Stimulated activated CD4-positive, alpha-beta T cell treated with anti-CD3 and anti-CD28 coated beads, Interleukin-2, amount 100 ng/mL, for 4 hours (primary cell): Measurements from ENCODE around the gene CEBPA.

Experiments
- DNase-seq: peaks from one replicate; pipeline ENCODE4 v3.0.0-alpha.2; 2020; ENCODE audit warnings: low read depth

Gene CEBPA

DNA sequence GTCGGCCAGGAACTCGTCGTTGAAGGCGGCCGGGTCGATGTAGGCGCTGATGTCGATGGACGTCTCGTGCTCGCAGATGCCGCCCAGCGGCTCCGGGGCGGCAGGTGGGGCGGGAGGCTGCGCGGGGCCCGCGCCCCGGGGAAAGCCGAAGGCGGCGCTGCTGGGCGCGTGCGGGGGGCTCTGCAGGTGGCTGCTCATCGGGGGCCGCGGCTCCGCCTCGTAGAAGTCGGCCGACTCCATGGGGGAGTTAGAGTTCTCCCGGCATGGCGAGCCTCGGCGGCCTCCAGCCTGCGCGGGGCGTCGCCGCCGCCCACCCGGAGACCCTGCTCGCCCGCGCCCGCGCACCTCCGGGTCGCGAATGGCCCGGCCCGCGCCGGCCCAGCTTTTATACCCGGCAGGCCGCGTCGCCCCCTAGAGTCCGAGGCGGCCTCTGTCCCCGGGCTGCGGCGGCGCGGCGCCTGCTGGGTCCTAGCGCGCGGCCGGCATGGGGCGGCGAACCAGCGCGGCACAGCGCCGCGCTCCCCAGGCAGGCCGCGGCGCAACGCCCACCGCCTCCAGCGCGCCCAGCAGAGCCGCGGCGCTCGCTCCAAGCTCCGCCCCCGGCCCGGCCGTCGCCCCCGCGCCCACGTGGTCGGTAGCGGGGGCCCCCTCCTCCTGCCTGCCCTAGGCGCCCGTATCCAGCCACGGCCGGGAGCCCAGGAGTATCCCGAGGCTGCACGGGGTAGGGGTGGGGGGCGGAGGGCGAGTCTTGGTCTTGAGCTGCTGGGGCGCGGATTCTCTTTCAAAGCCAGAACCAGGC is at the start of gene CEBPA:
CEBPA (minus strand) TSS at position 360 of the 799 bp plus-strand sequence; CDS start at position 240, 120 bp downstream.
- peak; percentile 42 for DNase-seq

DNA sequence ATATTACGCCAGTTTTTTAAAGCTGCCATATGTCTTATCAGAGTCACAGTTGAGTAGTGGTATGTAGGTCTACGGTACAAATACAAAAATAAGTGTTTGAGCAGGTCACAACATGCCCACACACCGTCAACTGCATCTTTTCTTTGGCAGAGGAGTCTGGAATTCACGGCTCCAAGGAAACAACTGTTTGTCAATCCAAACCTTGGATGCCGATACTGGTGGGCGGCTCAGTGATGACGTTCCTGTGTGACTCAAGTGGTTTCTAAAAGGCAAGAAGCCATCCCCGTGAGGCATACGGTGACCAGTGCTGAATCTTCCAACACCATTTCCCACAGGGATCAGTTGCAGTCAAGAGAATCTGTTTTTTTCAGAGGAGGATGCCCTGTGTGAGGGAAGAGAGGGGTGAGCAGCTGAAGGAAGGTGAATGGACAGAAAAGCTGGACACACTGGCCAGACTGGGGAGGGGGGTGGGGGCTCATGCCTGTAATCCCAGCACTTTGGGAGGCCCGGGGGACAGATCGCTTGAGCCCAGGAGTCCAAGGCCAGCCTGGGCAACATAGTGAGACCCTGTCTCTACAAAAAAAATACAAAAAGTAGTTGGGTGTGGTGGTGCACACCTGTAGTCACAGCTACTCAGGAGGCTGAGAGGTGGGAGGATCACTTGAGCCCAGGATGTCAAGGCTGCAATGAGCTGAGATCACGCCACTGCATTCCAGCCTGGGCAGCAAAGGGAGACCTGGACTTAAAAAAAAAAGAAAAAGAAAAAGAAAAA is 48.4 kb upstream of the CEBPA start:
- DNase-seq, result no peak

DNA sequence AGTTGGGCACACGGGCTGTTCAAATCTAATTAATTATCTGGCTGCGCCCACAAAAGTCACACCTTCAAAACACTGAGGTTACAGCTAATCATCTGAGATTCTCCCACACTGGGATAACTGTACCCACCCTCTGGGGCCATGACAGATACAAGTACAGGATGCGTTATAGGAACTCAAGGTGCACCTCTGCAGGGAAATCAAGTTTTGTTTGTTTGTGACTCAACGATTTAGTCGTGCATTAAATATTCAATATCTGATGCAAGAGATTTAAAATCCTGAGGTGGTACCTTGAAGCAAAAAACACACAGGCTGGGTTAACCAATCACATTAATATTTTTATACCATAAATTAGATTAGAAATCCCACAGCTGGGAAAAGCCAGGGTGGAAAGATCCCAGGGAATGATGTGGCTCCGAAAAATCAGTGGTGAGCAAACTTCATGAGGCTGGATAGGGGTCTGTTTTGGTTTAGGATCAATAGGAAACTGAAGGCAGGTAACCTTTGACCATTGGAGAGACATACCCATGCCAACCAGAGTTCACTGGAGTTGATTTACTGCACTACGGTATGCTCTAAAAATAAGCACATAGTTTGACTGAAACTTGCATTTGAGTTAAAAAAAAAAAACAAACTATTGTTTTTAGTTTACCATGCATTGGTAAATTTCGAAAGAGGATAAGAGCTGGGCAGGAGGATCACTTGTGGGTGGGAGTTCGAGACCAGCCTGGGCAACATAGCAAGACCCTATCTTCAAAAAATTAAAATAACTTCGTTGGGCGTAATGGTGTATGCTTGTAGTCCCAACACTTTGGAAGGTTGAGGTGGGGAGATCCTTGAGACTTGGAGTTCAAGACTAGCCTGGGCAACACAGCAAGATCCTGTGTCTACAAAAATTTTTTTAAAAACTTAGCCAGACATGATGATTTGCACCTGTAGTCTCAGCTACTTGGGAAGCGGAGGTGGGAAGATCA is 47.3 kb upstream of the CEBPA start:
- no peak for DNase-seq

DNA sequence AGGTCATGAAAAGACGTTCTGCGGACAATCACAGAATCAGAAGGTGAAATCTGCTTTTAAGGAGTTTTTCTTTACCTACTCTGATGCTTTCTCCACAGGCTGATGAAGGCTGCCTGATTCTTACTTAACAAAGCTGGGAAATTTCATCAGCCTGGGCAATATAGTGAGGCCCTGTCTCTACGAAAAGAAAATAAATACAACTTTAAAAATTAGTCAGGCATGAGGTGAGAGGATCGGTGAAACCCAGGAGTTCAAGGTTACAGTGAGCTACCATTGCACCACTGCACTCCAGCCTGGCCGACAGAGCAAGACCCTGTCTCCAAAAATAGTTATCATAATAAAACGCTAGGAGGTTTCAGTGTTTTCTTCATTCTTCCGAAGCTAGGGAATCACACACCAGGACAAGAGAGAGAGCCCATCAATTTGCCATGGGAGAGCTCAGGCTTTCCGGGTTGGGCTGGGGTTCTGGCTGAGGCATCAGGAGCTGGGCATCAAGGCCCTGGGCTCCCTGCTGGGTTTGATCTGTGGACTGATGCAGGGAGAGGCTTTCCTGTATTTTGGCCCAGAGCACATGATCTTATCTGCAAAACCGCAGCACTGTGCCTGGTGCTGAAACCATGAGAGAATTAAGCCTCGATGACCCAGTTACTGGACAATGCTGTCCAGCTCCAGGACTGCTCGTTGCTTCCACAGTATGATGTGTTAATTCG is 46.1 kb upstream of the CEBPA start:
- DNase-seq, result no peak

DNA sequence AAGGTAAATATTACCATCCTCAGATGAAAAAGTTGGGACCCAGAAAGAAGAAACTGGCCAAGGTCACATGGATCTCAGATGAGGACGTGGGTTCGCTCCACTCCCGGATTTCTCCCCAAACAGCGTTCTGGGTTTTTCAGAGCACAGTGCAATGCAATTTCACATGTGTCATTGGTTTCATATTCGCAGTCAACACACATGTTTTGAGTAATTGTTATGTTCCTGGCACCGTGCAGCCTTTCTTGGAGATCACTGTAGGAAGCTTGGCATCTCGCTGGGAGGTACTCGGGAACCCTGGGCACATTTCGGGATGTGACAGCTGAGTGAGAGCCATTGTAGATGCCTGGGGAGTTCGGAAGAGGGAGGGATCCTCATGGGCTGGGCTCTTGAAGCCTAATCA is 45.0 kb upstream of the CEBPA start:
- DNase-seq, result no peak

DNA sequence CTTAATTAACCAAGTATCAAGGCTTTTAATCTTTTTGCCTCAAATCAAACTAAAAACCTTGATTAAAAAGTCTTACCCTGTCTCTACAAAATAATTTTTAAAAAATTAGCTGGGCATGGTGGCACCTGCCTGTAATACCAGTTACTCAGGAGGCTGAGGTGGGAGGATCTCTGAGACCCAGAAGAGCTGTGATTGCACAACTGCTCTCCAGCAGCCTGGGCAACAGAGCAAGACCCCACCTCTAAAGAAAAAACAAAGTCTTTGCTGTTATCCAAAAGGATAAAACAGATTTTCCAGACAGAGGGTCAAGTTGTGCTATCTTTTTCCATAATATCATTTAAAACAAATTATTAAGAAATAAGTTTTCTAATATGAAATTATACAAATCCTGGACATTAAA is 44.3 kb upstream of the CEBPA start:
- DNase-seq, result no peak

DNA sequence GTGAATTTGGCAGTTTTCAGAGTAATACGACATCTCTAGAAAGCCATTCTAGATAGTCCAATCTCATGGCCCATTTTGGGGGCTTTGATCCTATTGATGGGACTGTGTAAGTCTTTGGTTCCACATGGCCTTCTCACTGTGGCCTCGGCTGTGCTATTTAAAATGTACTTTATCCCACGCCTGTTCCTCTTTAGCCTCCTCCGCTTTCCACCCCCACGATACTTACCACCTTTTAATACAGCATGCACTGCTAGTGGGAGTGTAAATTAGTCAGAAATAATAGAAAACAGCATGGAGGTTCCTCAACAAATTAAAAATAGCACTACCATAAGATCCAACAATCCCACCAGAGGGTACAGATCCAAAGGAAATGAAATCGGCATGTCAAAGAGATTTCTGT is 42.8 kb upstream of the CEBPA start:
- no peak for DNase-seq

DNA sequence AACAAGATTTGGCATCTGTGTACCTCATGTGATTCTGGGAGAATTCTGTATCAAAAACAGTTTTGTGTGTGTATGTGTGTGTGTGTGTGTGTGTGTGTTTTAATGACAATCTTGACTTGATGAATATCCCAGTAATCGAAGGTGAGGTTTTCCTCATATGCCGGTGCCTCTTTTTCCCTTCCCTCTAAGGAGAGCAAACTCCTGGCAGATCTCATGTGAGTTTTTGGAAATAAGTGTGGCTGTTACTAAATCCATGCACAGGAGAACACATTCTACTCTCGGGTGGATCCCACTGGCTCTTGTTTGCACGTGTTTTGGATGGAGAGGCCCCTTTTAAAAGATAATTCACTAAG is 42.2 kb upstream of the CEBPA start:
- DNase-seq, result no peak

DNA sequence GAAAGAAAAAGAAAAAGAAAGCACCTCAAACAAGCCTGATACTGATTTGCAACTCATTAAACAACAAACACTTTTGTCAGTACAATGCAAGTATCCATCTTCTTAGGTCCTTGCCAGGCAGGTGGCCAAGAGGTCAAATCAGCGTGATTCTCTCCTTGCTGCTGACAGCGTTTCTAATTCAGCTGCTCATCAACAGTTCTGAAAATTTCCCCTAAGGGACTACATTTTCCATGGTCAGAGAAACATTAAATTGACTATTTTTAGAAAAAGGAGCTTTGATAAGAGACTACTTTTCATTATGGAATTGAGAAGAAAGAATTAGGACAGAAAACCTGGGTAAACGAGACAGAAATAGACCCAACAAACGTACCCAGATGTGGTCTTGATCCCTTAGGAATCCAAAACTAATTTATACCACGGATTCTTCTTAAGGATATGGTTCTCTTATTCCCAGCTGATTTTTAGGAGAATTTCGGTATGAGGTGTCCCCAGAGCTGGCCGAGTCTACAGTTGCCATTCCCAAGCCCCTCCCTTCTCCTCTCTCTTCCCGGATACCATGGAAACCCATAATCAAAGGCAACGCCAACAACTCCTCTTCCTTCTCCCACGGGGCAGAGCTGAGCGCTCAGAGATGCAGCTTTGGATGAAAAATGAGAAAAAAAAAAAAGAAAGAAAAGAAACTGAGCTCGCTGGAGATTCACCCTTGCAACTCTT is 41.7 kb upstream of the CEBPA start:
- DNase-seq, result no peak

DNA sequence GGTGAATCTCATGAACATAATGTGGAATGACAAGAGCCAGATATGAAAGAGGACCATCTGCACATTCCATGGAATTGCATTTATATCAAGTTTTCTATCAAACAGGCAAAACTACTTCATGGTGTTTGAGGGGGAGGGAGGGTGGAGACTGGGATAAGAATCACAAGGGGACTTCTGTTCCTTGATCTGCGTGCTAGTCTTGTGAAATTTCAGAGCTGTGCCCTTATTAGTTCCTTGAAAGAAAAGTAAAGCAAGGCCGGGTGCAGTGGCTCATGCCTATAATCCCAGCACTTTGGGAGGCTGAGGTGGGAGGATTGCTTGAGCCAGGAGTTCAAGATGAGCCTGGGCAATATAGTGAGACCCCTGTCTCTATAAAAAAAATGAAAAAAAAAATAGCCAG is 41.0 kb upstream of the CEBPA start:
- DNase-seq, result no peak

DNA sequence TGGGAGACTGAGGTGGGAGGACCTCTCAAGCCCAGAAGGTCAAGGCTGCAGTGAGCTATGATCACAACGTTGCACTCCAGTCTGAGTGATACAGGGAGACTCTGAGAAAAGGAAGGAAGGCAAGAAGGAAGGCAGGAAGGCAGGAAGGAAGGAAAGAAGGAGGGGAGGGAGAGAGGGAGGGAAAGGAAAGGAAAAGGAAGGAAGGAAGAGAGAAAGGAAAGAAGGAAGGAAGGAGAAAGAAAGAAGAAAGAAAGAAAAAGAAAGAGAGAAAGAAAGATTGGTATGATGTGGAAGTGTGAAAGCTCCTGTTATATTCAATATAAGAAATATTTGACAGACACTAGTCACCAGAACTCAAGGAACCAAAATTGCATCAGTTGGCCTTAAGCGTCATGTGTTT is 38.7 kb upstream of the CEBPA start:
- DNase-seq, result no peak

DNA sequence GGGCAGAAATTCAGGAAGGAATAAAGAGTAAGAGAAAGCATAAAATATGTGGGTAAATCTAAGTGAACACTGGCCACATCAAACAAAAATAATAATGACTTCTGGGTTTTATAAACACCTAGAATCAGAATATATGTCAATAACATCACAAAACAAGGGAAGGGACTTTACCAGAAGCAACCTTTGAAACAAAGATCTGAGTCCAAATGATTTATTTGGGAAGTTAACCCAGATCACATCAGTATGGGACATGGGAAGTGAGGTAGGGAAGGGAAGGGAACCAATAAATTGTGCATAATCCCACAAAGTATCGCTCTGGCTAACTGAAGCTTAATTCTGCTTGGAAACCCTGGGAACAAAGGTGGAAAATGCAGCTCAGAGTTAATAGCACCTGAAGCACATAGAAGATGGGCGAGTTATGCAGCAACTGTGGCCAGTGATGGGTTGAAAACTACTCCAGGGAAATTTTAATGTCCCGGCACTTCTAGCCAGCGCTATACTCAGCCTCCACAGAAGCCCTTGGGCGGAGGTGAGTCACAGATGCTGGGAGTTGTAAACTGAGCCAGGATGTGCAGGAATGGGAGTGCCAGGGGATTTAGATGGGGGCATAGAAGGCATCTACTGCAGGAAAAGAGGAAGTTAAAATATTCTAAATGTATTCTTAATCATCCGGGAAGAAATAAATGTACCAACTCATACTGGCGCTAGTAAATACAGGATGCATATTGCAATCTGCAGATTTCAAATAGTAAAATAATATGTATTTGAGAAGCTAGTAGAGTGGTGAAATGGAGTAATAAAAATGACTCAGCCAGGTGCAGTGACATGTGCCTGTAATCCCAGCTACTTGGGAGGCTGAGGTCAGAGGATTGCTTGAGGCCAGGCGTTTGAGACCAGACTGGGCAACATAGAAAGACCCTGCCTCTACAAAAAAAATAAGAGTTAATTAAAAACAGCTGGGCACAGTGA is 37.0 kb upstream of the CEBPA start:
- DNase-seq, result no peak

DNA sequence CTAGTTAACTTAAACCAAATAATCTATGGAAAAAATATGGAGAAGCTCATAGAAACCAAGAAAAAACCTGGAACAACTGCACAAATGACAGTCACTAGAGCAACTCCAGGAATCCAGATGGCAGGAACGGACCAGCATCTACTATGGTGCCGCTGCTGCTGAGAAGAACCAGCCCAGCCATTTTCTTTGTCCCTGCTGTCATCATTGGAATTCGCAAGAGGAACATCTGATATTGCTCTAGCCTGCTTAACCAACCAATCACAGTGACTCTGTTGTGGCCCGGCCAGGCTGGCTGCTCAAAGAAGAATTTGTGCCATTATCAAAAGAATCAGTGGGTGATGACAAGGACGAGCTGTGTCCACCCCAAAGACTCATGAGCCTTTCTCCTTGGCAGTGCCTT is 33.1 kb upstream of the CEBPA start:
- DNase-seq, result no peak

DNA sequence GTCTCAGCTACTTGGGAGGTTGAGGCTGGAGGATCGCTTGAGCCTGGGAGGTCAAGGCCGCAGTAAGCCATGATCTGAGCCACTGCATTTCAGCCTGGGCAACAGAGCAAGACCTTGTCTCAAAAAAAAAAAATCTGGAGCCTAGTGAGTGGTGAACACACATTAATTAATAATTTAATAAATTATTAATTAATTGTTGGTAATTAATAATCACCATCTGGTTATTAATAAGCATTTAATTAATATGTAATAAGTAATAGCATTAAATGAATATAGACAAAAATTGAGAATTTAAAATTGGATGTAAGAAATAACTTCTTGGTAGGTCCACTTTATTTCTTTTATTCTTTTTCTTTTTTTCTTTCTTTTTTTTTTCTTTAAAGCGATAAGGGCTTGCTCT is 31.9 kb upstream of the CEBPA start:
- DNase-seq, result no peak

DNA sequence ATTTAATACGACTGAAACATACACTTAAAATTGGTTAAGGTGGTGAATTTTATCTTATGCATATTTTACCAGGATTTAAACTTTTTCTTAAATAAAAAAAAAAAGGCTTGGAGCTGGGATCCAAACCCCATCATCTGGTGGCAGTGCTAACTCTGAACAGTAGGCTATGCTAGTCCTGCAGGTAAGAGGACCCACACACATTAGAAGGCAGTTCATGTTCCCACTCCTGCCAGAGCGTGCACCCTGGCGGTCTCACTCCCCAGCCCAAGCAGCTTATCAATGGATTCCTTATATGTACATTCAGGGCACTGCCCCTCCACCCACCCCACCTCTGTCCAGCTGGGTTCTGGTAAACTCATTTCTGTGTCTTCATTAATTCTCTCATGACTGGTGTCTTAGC is 31.3 kb upstream of the CEBPA start:
- no peak for DNase-seq

DNA sequence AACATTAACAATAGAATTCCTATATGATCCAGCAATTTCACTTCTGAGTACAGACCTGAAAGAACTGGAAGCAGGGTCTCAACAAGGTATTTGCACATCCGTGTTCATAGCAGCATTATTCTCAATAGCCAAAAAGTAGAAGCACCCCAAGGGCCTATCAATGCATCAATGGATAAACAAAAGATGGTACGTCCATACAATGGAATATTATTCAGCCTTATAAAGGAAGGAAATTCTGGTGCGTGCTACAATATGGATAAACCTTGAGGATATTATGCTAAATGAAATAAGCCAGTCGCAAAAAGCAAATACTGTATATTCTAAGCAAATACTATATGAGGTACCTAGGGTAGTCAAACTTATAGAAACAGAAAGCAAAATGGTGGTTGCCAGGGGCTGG is 30.8 kb upstream of the CEBPA start:
- no peak for DNase-seq

DNA sequence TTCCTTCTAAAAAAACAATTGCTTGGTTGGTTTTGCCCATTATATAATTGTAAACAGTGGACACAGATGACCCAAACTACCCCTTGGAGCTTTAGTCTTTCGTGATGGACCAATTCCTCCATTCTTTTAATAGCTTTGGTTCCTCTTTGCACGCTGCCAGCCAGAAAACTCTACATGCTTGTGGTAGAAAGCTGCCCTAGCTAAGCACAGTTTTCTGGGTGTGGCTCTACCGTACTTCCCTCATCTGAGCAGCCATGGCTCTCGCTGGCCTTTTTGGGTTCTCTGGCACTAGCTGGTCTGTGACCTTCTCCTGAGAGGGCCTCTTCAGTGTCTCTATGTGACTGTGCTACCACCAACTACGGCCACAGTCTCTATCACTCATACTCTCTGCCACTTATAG is 29.9 kb upstream of the CEBPA start:
- DNase-seq, result no peak

DNA sequence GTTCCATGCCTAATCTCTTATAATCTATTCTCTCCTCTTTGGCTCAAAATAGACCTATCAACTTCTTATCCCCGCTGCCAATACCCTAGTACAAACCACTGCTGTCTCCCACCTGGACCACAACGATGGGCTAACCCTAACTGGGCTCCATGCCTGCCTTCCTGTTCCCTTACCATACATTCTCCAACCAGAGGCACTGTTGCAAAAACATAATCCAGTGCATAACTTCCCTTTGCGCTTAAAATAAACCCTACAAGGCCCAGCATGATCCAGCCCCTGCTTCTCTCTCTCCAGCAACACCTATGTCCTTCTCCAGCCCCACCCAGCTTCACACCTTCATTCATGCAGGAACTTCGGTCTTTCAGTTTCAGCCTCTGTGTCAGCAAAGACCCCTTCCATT is 27.4 kb upstream of the CEBPA start:
- no peak for DNase-seq

DNA sequence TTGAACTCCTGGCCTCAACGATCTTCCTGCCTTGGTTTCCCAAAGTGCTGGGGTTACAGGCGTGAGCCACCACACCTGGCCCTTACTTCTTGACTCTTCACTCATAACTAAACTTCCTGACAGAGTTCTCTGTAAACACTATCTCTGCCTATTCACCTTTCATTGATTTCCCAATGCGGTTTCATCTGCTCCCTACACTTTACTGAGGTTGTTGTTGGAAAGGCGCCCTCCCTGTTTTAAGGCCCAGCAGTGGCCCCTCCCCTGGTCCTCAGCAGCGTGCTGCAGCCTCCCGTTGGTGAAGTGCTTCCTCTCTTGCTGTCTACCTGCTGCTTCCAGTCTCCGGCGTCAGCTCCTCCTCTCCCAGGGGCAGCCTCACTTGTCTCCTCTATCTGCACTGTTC is 26.7 kb upstream of the CEBPA start:
- DNase-seq, result no peak

DNA sequence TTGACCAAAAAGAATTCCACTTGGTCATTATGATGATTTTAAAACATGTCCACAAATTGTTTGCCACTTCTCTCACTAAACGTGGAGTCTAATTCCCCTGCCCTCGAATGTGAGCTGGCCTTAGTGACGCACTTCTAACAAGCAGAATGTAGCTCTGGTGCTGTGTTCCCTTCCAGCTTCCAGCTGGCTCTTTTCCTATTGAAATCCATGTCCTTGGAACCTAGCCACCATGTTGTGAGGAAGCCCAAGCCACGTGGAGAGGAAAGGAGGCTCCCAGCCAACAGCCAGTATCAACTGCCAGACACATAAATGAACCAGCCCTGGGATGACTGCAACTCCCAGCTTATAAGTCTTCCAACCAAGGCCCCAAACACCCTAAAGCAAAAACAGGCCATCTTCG is 23.6 kb upstream of the CEBPA start:
- DNase-seq, result no peak
